Activated CD8-positive, alpha-beta memory T cell treated with anti-CD3 and anti-CD28 coated beads, Interleukin-2, amount 50 U/mL, for 1 hour (primary cell): Measurements from ENCODE around the gene UNK.
"Not testable (repeated sequence)": the region's sequence is repeated elsewhere in the genome, so short reads cannot be mapped to it uniquely, and the experiment has no call there.

Experiments
- DNase-seq: peaks from one replicate; pipeline ENCODE4 v3.0.0-alpha.2; 2020; ENCODE audit errors: extremely low read depth

UNK gene

DNA sequence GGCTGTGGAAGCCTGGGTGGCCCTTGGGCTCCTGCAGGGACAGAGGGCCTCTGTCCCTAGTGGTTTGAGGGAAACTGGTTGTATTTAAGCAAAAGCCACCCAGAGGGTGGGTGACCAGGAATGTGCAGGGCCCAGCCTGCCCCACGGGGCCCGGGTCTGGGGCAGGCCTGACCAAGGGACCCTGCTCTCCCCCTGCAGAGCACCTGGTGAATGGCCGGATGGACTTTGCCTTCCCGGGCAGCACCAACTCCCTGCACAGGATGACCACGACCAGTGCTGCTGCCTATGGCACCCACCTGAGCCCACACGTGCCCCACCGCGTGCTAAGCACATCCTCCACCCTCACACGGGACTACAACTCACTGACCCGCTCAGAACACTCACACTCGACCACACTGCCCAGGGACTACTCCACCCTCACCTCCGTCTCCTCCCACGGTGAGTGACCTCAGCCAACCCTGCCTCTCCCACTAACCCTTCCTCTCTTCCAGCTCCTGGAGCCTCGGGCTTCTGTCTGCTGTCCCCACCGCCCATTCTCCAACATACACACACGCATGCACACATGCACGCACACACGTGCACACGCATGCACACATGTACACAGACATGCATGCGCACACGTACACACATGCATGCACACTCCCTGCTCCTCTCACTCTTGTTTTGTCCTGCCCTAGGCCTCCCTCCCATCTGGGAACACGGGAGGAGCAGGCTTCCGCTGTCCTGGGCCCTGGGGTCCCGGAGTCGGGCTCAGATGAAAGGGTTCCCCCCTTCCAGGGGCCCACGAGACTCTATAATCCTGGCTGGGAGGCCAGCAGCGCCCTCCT lies 30.0 kb upstream of the UNK start:
- DNase-seq = no peak

DNA sequence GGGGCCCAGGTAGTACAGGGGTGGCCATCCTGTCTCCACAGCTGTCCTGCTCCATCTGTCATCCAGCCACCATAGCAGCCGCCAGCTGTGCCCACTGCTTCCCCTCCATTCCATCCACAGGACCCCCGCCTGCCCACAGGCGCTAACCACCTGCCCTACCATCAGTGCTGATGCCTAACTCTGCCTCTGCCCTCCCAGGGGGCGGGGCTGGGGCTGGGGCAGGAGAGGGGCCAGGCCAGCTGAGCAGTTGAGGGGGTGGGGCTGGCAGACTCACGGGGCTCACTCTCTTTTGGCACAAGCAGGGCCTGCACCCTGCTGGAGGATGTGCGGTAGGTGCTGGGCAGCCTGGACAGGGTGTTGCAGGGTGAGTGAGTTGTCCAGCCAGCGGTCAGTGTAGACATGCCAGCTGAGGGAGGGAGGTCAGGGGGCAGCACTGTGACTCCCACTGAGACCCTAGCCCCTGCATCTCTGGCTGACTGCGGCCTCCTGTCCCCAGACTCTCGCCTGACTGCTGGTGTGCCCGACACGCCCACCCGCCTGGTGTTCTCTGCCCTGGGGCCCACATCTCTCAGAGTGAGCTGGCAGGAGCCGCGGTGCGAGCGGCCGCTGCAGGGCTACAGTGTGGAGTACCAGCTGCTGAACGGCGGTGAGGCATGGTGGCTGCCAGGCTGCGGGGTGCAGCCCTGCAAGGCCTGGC lies 29.3 kb upstream of the UNK start:
- DNase-seq = no peak

DNA sequence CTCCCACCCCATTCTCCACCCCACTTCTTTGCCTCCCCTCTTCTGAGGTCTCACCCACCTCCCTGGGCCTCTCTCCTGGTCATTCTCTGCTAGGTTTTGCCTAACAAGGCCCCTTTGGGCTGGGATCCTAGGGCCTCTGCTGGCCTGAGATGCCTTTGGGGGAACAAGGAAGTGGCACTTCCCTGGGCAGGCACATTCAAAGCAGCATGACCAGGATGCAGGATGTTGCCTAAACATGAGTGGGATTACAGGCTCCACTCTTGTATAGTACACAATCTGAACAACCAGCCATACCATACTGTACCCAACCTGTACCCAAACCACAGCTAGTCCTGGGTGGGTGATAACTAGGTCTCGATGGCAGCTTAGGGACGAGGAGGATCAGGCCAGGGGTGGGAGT lies 28.6 kb upstream of the UNK start:
- DNase-seq = no peak

DNA sequence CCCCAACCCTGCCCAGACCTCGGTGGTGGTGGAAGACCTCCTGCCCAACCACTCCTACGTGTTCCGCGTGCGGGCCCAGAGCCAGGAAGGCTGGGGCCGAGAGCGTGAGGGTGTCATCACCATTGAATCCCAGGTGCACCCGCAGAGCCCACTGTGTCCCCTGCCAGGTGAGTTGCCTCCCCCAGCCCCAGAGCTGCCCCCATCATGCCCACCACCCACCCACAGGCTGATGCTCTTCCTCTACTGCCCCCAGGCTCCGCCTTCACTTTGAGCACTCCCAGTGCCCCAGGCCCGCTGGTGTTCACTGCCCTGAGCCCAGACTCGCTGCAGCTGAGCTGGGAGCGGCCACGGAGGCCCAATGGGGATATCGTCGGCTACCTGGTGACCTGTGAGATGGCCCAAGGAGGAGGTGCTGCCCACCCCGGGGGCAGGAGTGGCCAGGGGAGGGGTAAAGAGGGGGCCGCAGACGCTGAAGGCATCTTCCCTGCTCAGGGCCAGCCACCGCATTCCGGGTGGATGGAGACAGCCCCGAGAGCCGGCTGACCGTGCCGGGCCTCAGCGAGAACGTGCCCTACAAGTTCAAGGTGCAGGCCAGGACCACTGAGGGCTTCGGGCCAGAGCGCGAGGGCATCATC lies 28.0 kb upstream of the UNK start:
- no peak for DNase-seq

DNA sequence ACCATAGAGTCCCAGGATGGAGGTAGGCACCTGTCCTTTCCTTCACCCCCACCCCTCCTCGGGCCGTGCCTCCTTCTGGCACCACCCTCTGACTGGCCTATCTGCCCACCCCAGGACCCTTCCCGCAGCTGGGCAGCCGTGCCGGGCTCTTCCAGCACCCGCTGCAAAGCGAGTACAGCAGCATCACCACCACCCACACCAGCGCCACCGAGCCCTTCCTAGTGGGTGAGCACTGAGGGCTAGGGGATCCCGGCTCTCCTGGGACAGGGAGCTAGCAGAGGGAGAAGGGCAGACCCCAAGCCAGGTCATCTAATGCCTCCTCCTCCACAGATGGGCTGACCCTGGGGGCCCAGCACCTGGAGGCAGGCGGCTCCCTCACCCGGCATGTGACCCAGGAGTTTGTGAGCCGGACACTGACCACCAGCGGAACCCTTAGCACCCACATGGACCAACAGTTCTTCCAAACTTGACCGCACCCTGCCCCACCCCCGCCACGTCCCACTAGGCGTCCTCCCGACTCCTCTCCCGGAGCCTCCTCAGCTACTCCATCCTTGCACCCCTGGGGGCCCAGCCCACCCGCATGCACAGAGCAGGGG lies 27.4 kb upstream of the UNK start:
- DNase-seq = no peak

DNA sequence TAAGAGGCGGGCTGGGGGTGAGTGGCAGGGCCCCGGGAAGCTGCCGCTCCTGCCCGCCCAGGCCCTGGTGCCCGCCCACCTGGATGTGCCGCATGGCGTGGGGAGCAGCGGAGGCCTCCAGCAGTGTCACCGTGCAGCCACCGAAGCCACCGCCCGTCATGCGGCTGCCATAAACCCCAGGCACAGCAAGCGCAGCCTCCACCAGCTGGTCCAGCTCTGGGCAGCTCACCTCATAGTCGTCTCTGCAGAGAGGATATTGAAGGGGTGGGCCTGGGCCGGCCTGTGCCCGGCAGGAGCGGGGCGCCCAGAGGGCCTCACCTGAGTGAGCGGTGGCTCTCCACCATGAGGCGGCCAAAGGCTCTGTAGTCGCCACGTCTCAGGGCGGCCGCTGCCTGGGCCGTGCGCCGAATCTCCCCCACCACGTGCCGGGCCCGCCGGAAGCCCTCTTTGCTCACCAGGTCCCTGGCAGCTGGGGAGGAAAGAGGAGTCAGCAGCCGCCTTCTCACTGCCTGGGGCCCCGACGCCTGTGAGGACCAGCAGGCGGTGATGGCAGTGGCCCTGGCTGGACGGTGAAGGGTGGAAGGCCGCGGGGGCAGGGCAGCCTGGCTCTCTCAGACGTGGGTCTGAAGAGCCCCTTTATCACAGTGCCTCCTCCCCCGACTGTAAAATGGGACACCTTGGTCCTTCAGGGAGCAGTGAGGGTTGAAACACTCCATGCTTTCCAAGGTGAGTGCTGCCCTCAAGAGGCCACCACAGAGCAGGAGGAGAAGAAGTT lies 26.3 kb upstream of the UNK start:
- no peak for DNase-seq

DNA sequence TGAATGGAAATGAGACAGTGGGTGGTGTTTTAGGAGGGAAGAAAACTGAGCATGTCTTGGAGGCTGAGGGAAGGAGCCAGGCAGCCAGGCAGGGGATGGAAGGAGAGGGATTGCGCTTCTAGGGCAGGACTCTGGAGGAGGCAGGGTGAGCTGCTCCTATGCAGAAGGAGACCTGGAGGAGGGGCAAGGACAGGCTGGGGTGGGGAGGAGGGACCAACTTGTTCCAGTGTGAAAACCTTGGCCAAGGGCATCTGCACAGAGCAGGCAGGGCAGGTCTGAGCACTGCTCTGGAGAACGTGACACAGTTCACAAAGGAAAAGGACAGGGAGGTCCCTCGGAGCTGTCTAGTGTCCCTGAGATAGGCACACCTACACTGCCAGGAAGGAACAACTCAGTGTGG lies 25.1 kb upstream of the UNK start:
- DNase-seq = no peak

DNA sequence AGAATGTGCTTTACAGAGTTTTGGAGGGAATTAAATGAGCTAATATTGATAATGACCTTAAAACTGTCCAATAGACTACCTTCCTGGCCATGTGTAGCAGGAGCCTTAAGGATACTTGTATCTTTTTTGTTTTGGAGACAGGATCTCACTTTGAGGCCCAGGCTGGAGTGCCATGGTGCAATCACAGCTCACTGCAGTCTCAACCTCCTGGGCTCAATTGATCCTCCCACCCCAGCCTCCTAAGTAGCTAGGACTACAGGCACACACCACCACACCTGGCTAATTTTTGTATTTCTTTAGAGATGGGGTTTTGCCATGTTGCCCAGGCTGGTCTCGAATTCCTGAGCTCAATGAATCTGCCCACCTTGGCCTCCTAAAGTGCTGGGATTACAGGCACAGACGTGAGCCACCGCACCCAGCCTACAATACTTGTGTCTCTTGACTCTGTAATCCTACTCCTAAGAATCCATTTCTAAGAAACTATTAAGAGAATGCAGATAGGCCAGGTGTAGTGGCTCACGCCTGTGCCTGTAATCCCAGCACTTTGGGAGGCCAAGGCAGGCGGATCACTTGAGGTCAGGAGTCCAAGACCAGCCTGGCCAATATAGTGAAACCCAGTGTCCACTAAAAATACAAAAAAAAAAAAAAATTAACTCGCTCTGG lies 24.5 kb upstream of the UNK start:
- DNase-seq = not testable (repeated sequence)

DNA sequence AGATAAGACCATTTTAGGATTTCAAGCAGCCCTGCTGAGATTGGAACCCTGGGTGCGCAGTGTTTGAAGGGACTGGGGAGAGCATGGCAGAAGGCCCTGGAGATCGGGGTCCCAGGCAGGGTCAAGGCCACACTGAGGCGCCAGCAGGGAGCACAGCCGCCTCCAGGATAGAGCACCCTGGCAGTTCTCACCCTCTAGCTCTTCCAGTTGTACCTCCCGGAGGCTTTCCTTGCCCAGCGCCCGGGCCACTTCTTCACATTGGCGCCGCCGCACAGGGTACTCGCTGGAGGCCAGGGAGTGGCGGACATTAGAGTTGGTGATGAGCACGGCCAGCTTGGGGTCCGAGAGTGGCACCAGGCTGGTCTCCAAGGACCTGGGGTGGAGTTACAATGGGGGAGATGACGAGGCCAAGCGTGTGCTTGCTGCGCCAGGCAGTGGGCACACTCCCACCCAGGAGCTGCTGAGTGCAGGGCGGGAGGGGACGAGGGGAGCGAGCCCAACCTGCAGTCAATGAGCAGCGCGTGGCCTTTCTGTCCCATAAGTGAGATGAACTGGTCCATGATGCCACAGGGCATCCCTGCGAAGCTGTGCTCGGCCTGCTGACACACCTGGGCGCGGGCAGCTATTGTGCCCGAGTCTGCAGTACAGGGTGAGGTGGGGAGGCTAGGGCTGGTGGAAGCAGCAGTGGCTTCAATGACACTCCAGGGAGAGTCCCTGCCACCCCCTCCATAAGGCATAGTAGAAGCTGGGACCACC lies 21.9 kb upstream of the UNK start:
- DNase-seq = no peak

DNA sequence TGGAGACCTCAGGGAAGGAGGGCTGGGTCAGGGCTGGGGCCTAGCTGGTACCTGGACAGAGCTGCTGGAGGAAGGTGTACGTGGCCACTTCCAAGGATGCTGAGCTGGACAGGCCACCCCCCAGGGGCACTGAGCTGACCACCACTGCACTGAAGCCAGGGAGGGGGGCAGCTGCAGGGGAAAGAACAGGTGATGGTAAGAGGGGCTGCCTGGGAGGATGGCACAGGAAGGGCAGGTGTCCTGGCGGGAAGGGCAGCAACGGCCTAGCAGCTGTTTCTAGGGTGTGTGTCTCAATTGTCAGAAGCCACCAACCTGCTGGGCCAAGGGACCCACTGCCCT lies 21.4 kb upstream of the UNK start:
- no peak for DNase-seq

DNA sequence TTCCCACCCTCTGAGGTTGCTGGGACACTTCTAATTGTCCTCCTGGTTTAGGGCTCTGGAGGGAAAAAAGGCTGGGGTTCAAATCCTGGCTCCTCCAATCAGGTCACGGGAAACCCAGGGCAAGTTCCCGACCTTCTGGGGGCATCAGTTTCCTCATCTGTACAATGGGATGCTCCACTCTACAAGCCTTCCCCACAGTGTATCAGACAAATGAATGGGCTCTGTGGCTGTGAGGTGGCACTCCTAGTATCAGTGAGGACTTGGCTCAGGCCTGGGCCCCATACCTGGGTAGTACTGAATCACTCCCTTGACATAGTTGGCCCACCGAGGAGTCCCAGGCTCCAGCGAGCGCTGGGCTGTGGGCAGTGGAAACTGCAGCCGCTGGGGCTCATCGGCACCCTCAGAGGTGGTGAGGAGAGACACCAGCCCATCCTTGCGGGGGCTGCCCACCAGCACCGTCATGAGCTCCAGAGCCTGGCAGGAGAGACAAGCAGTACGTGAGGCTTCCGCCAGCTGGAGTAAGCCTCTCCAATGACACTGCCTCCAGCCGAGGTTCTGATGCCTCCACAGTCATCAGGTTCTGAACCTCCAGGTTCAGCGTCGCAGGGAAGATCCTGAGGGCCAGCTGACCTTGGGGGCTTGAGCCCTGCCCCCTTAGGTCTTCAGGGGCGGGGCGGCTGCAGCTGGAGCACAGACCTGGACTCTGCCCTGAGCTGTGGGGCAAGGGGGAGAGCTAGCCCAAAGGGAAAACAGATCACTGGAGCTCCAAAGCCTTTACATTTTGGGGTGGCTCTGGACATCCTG lies 20.8 kb upstream of the UNK start:
- no peak for DNase-seq

DNA sequence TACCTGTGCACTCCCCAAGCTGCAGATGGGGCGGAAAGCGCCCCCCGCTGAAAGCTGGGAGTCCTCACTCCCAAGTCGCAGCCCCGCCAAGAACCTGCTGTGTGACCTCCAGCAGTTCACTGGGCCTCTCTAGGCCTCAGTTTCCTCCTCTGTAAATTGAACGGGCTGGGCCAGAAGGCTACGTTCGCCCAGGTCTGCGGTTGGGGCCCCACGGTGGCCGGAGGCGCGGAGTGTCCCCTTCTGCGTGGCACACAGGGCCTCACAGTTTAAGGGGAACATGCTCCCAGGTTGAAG lies 20.2 kb upstream of the UNK start:
- DNase-seq = no peak

DNA sequence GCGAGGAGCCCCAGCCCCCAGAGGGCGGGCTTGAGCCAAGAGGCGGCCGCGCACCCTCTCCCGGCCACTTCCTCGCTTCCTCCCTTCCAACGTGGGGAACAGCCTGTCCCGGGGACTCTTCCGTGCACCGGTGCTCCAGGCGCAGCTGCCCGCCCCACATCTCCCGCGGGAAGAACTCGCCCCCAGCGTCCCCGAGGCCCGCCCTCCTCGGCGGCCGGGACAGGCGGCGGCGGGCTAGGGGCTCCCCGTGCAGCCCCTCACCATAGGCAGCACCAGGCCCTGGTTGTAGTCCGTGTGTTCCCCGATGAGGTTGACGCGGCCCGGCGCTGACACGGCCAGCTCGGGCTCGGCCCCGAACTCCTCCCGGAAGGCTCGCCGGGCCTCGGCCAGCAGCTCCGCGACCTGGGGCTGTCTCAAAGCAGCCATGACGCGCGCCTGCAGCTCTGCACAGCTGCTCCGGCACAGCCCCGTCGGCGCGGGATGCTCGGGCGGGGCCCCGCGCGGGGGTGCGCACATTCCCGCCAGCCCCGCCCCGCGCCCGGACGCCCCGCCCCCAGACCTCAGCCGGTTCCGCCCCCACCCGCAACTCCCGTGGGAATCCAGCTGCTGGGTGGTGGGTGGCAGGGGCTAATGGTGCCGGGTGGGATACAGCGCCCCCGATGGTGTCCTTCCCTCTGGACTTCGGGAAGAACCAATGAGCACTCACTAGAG lies 19.7 kb upstream of the UNK start, which contains the start of gene GALK1:
Gene GALK1, minus strand, starts transcription at position 482 of the 711 bp plus-strand sequence. Its CDS starts 56 bp downstream, at position 426.
- no peak for DNase-seq

DNA sequence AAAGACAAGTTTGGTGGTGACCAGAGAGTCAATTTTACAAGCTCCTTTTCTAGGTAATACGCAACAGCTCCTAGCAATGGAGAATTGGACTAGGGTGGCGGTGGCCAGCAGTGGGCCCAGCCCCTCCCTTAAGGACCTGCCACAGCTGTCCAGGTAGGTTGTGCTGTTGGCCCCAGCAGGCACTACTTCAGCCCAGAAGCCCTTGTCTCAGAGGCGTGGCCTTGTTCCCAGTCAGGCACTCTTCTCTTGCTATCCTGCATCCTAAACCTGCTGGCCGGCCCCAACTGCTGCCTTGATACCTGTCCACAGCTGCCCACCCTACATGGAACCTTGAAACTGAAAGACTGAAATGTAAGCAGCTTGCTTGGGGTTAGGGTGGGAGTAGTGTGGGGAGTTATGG lies 18.6 kb upstream of the UNK start:
- DNase-seq = no peak

DNA sequence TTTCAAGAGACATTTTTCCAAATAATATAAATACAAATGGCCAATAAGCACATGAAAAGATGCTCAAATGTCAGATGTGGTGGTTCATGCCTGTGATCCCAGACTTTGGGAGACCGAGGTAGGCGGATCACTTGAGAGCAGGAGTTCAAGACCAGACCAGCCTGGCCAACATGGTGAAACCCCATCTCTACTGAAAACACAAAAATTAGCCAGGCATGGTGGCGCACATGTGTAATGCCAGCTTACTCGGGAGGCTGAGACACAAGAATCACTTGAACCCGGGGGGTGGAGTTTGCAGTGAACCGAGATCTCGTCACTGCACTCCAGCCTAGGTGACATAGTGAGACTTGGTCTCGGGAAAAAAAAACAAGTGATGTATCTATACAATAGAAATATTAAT lies 16.7 kb upstream of the UNK start:
- no peak for DNase-seq

DNA sequence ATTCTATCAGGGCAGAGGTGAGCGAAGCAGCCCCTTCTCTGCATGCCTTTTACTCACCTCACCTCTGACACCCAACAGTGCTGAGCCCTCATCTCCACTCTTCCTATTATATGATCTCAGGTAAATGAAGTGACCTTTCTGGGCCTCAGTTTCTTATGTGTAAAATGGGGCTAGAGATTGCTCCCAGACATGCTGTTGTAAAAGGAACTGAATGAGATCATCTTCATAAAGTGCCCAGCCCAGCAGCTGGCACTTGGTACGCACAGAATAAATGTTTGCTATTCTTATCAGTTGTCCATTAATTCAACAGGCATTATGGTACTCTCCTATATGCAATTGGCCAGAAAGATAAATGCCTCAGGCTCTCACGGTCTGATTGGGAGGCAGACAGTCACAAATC lies 15.1 kb upstream of the UNK start:
- DNase-seq = no peak

DNA sequence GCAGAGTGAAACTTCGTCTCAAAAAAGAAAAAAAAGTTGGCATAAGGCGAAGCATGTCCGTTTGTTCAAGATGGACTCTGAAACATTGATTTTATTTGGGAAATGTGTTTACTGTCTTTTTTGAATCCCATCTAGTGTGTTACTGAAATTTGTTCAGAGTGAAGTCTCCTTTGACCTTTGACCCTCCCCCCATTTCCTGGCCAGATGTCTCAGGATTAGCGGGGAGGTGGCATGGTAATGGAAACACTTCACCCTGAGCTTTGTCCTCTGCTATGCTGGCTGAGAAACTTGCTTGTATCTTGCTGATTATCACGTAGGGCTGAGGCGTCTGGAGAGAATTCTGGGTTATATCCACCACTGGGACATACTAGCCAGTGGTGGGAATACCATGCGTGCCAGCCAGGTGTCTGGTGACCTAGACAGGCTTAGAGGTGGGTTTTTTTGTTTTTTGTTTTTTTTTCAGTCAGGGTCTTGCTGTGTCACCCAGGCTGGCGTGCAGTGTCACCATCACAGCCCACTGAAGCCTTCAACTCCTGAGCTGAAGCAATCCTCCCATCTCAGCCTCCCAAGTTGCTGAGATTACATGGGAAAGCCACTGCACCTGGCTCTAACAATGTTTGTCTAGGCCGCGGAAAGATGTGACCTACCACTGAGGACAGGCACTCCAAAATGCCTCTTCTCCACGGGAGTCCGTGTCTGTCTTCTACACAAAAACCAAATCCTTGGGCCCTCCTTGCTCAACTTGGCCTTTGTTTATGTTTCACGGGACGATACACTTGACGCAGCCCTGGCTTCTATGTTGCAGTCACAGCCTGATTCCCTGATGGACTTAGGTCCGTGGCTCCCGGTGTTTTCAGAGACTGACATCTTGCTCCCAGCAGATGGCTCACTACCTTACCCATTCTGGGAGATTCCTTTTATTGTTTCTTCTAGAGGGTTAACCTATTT lies 13.0 kb upstream of the UNK start:
- no peak for DNase-seq
